HG02759 (cell line): ENCODE results near the gene NANOS3.

Experiments used
- ATAC-seq: cut with Tn5 transposase; IDR thresholded peaks from one replicate; pipeline ENCODE4 v1.9.1; 2021; ENCODE audit warnings: mild to moderate bottlenecking, moderate library complexity; ENCODE audit not compliant: unreplicated experiment

The NANOS3 gene

GRCh38 chr19:13864667-13865570, 12.0 kb upstream of the NANOS3 start:
- no peak for ATAC-seq

- ATAC-seq, result no peak
Measured at GRCh38 chr19:13865571-13866462, 11.1 kb upstream of the NANOS3 start.

- no peak for ATAC-seq
Measured at GRCh38 chr19:13866463-13867046, 10.4 kb upstream of the NANOS3 start.

GRCh38 chr19:13868663-13869062, 8.3 kb upstream of the NANOS3 start:
- ATAC-seq, result no peak

- no peak for ATAC-seq
Measured at GRCh38 chr19:13869281-13869680, 7.7 kb upstream of the NANOS3 start.

- ATAC-seq, result no peak
Measured at GRCh38 chr19:13870873-13871272, 6.1 kb upstream of the NANOS3 start.

GRCh38 chr19:13872339-13872694, 4.6 kb upstream of the NANOS3 start:
- ATAC-seq, result no peak

GRCh38 chr19:13872695-13873389, 4.1 kb upstream of the NANOS3 start:
- ATAC-seq, result no peak

GRCh38 chr19:13873834-13874515, 3.0 kb upstream of the NANOS3 start:
- ATAC-seq, result no peak

GRCh38 chr19:13875824-13876223, 1.1 kb upstream of the NANOS3 start:
- ATAC-seq, result no peak

GRCh38 chr19:13877303-13877702, 369 bp downstream of the NANOS3 start:
- no peak for ATAC-seq

- ATAC-seq, result peak; percentile 87
Measured at GRCh38 chr19:13880059-13881043, 3.4 kb downstream of the NANOS3 start.

GRCh38 chr19:13881251-13881691, 4.3 kb downstream of the NANOS3 start:
- no peak for ATAC-seq

- no peak for ATAC-seq
Measured at GRCh38 chr19:13881692-13882418, 4.9 kb downstream of the NANOS3 start.

GRCh38 chr19:13882419-13882795, 5.5 kb downstream of the NANOS3 start:
- ATAC-seq, result no peak

- no peak for ATAC-seq
Measured at GRCh38 chr19:13882836-13883235, 5.9 kb downstream of the NANOS3 start.

- no peak for ATAC-seq
Measured at GRCh38 chr19:13883516-13884064, 6.7 kb downstream of the NANOS3 start.
